Duodenal mucosa (tissue), 2 donors: Measurements from ENCODE around the gene SLC15A4.

ENCODE experiments used
- H3K27ac ChIP-seq: one replicate; pipeline ENCODE4 v1.7.0; 2013; ENCODE audit warnings: low read depth, low read length
- H3K27me3 ChIP-seq, 2 donors: one replicate each; pipeline ENCODE4 v1.7.0; 2013; ENCODE audit warnings: low read length in 2 of 2, control low read depth in 1 of 2; ENCODE audit not compliant: insufficient read depth in 2 of 2, control insufficient read depth in 1 of 2
- H3K36me3 ChIP-seq, 2 donors: one replicate each; pipeline ENCODE4 v1.7.0; 2013; ENCODE audit warnings: low read length in 2 of 2, control low read depth in 1 of 2; ENCODE audit not compliant: insufficient read depth in 2 of 2, control insufficient read depth in 1 of 2
- H3K4me1 ChIP-seq, 2 donors: one replicate each; pipeline ENCODE4 v1.7.0; 2013; ENCODE audit warnings: low read length in 2 of 2, control low read depth in 1 of 2; ENCODE audit not compliant: insufficient read depth in 2 of 2, control insufficient read depth in 1 of 2
- H3K4me3 ChIP-seq, 2 donors: one replicate each; pipeline ENCODE4 v1.7.0; 2013; ENCODE audit warnings: low read length in 2 of 2, low read depth in 1 of 2
- H3K9ac ChIP-seq, 2 donors: one replicate each; pipeline ENCODE4 v1.7.0; 2013; ENCODE audit warnings: low read length in 2 of 2, low read depth in 1 of 2
- H3K9me3 ChIP-seq, 2 donors: one replicate each; pipeline ENCODE4 v1.7.0; 2013; ENCODE audit warnings: low read length in 2 of 2, control low read depth in 1 of 2; ENCODE audit not compliant: control insufficient read depth in 1 of 2

SLC15A4 gene

DNA sequence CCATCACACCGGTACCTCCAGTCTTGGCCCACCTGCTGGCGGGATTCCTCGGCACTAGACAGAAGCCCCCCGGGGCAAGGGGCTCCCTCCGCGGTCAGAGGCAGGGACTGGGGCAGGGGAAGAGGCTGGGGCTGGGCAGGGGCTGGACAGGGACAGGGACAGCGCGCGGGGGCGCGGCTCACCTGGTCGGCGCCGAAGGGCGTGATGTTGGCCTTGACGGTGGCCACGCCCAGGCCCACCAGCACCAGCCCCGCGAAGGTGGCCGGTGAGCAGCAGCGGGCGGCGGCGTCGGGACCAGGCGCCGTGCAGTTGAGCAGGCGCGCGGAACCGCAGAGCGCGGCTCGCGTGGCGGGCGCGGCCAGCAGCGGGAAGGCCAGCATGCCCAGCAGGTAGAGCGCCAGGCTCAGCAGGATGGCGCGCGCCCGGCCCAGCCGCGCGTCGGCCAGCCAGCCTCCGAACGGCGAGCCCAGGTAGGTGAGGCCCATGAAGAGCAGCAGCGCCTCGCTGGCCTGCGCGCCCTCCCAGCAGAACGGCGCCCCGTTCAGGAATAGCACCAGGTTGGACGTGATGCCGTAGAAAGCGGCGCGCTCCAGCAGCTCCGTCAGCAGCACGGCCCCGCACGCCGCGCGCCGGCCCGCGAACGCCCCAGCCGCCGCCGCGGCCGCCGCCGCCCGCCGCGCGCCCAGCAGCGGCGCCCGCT is 392 bp downstream of the SLC15A4 start:
- Histone ChIP-seq H3K9me3 (no peaks in the 10 kb centered on the region), H3K27me3 (no peaks in the 10 kb centered on the region), H3K4me1 (peaks cover 26 to 40% of the 10 kb centered on the region in 2 donors), H3K9ac (peak overlapping the region; percentile 67 to 85), H3K36me3 (peaks cover 0 to 15% of the 10 kb centered on the region in 2 donors), H3K4me3 (peak overlapping the region; percentile 85 to 90), H3K27ac (peak overlapping the region; percentile 79)

DNA sequence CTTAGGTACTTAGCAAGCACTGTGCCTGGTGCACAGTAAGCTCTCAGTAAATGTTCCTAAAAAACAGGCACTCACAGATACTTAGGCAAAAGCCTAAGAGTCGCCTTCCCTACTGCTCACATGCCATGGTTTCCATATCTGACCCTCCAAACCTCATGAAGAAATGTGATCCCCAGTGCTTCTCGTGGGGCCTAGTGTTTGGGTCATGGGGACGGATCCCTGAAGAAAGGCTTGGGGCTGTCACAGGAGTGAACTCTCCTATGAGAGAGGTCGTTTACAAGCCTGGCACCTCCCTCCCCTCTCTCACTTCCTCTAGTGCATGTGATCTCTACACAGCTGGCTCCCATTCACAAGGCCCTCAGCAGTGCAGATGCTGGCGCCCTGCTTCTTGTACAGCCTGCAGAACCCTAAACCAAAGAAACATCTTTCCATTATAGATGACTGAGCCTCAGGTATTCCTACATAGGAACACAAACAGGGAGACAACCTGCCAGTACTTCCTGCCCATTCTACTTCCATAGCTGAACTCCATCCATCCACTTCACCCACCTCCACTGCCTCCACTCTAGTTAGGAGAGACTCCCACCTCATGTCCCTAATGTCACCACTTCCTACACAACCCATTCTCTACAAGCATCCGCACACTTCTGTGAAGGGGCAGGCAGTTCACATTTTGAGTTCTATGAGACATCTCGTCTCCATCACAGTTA is 2.9 kb downstream of the SLC15A4 start:
- Histone ChIP-seq H3K36me3 (peaks cover 0 to 15% of the 10 kb centered on the region in 2 donors), H3K4me3 (peak overlapping the region in 1 of 2 donors; percentile 24), H3K27me3 (no peaks in the 10 kb centered on the region), H3K27ac (no peak overlapping the region), H3K9ac (peak overlapping the region in 1 of 2 donors; percentile 22), H3K9me3 (no peaks in the 10 kb centered on the region), H3K4me1 (peaks cover 41 to 47% of the 10 kb centered on the region in 2 donors)

DNA sequence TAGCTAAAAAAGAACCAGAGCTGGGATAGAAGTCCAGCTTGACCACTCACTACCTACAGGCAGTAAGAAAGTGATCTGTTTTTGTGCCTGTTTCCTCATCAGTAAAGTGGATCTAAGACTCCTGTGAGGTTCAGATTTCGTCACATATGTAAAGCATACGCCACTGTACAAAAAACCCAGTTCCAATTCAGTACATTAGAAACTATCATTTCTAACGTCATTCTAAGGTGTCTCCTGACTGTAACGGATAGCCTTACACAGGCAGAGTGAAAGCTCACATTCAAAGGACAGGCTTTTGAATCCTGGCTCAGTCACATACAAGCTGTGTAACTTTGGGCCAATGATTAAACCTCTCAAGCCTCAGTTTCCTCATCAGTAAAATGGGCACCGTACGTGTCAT is 3.5 kb downstream of the SLC15A4 start:
- no peak overlapping the region for H3K4me3 ChIP-seq
- no peak overlapping the region for H3K9ac ChIP-seq
- H3K27me3 ChIP-seq: no peaks in the 10 kb centered on the region
- H3K36me3 ChIP-seq: peaks cover 0 to 15% of the 10 kb centered on the region in 2 donors
- no peaks in the 10 kb centered on the region for H3K9me3 ChIP-seq
- H3K27ac ChIP-seq: no peak overlapping the region
- peaks cover 43 to 47% of the 10 kb centered on the region in 2 donors for H3K4me1 ChIP-seq

DNA sequence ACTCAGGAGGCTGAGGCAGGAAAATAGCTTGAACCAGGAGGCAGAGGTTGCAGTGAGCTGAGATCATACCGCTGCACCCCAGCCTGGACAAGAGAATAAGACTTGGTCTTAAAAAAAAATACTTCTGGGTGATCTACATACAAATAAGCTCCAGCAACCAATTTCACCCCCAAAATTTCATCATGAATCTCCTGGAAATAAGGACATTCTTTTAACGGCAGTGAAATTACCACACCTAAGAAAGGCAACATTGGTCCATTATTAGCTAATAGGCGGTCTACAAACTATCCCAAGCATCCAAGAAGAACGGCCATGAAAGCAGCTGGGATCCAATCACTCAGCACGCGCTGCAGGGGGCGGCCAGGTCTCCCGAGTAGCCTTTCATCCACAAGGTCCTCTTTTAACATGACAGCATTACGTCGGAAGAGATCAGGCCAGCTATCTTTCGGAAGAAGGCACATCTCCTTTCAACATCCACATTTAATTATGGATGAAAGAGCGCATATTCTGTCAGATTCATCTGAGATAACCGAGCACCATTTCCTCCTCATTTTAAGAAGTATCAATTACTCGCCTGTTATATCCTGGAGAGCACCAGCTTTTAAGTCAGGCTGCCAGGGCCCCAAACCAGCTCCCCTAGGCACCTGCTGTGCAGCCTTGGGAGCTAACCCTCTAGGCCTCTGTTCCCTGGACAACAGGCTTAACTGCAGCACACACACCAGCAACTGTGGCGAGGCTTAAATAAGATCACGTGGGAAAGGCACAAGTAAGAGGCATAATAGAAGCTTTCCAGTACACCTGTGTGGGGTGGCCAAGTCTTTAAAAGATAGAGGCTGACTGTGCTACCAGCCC is 4.2 kb downstream of the SLC15A4 start:
- Histone ChIP-seq H3K4me3 (no peak overlapping the region), H3K9me3 (no peaks in the 10 kb centered on the region), H3K4me1 (peaks cover 40 to 42% of the 10 kb centered on the region in 2 donors), H3K36me3 (peaks cover 3 to 18% of the 10 kb centered on the region in 2 donors), H3K9ac (no peak overlapping the region), H3K27ac (no peak overlapping the region), H3K27me3 (no peaks in the 10 kb centered on the region)

DNA sequence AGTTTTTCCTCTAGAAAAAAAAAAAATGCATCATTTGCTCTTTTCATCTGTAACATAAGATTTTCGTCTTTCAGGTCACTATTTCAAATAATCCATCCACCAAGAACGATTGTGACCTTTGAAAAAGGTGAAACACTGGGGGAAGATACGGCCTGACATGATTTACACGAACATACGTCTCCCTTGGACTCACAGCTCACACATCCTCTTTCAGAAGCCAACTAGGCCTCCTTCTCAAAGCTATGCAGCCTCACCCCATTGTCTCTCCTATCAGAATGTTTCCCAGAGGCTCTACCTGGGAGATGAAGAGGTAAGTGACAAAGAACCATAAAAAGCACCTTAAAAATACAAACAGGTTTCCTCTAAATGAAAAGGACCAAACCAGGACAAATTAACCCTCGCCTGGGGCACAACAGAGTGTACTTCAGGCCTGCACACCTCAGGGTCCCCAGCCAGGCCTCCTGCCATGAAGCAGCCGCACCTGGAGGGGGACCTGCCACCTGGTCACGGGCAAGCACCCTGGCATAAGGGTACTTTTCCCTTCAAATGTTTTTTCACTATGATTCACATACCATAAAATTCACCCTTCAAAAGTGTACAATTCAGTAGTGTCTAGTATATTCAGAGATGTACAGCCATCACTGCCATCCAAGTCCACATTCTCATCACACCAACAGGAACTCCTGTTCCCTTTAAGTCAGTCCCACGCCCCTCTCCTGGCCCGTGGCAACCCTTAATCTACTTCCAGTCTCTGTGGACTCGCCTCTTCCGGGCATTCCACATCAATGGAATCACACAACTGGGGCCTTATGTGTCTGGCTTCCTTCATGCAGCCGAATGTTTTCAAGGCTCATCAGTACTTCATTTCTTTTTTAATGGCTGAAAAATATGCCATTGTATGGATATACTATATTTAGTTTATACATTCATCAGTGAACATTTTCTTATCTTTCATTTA is 5.4 kb downstream of the SLC15A4 start:
- Histone ChIP-seq H3K9me3 (no peaks in the 10 kb centered on the region), H3K4me3 (no peak overlapping the region), H3K4me1 (peaks cover 39% of the 10 kb centered on the region in 2 donors), H3K9ac (no peak overlapping the region), H3K27me3 (no peaks in the 10 kb centered on the region), H3K27ac (no peak overlapping the region), H3K36me3 (peaks cover 4 to 27% of the 10 kb centered on the region in 2 donors)

DNA sequence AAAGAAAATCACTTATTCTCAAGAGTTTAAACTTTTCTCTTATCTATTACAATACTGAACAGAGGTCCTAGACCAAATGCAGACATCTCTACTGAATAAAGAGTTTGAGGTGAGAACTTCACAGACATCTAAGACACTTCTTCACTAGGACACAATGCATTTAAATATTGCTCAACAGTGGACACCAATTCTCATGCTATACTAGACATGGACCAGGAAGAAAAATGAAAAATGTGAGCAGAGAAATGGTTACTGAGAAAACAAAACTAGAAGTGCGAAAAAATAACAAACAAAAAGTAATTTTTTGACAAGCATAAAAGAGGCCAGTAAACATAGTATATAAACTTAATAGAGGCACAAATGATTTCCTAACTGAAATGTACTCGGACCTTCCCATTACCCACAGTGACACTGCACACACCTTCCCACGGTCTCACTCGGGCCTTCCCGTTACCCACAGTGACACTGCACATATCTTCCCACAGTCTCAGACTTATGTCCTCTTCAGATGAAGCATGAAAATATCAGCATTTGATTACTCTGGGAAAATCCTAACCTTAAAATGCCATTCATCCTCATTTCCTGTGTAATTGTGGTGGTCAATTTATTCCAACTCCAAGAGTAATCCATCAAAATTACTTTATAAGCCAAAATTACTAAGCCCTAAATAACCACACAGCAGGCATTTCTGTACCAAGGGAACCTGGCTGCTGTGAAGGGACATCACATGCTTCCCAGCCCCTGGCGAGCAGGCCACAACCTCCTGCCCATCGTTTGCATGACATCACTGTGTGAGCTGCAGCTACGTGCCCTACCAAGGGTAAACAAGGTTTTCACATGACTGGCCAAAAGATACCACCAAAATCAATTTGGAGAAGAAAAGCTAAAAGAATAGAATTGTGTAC is 6.4 kb downstream of the SLC15A4 start:
- H3K9me3 ChIP-seq: no peaks in the 10 kb centered on the region
- H3K27ac ChIP-seq: no peak overlapping the region
- peaks cover 4 to 29% of the 10 kb centered on the region in 2 donors for H3K36me3 ChIP-seq
- no peak overlapping the region for H3K4me3 ChIP-seq
- no peak overlapping the region for H3K9ac ChIP-seq
- peaks cover 31 to 39% of the 10 kb centered on the region in 2 donors for H3K4me1 ChIP-seq
- no peaks in the 10 kb centered on the region for H3K27me3 ChIP-seq

DNA sequence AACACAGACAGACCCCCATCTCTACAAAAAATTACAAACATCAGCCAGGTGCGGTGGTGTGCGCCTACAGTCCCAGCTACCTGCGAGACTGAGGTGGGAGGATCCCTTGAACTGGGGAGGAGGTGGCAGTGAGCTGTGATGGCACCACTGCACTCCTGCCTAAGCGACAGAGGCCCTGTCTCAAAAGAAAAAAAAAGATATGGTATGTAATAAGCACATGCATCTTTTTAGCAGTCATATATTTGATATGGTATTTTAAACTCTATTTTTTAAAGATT is 7.2 kb downstream of the SLC15A4 start:
- no peak overlapping the region for H3K27ac ChIP-seq

DNA sequence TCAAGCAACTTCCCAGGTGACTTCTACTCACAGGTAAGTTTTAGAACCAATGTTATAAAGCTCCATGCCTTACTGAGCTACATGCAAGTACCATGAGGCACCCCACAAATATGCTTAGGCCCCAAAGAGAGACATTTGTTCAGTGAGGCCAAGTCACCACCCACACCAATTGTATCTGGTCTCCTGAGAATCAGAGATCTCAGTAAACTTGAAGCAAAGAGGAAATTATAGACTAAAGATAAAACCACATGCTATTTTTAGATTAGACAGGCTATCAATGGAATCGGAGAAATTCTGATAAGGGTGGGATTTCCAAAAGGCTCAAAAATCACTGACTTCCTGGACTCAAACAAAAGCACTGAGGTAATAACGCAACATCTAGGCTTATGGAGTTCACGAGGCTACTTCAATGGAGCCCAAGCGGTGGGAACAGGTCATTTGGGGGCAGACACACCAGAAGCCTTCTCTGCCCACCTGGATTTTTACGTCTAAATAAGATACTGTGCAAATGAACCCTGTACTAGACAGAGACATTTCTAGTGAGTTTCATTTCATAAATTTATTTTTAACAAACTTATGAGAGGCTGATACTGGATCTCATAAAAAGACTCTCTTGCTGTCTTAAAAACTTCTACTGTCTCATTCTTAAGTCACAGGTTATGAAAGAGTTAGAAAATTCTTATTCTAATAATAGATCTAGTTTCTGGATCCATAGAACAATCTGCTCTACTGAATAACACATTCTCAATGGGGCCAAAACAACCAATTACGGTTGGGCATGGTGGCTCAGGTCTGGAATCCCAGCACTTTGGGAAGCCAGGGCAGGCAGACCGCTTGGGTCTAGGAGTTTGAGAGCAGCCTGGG is 7.7 kb downstream of the SLC15A4 start:
- H3K27ac ChIP-seq: no peak overlapping the region

More for the DNA sequence above, 7.2 kb downstream of the SLC15A4 start:
- Histone ChIP-seq H3K9me3 (no peaks in the 10 kb centered on the region), H3K4me1 (peaks cover 24 to 34% of the 10 kb centered on the region in 2 donors), H3K36me3 (peaks cover 7 to 32% of the 10 kb centered on the region in 2 donors), H3K27me3 (no peaks in the 10 kb centered on the region), H3K4me3 (no peak overlapping the region), H3K9ac (no peak overlapping the region)

More for the DNA sequence above, 7.7 kb downstream of the SLC15A4 start:
- H3K9me3 ChIP-seq: no peaks in the 10 kb centered on the region
- H3K9ac ChIP-seq: no peak overlapping the region
- peaks cover 7 to 31% of the 10 kb centered on the region in 2 donors for H3K36me3 ChIP-seq
- H3K27me3 ChIP-seq: no peaks in the 10 kb centered on the region
- H3K4me1 ChIP-seq: peaks cover 21 to 34% of the 10 kb centered on the region in 2 donors
- no peak overlapping the region for H3K4me3 ChIP-seq
